ENCODE results near the gene NUDT16L1. TPM values are rescaled to one million over a fixed set of nuclear protein-coding genes. Genes with fewer than 3 reads are reported as not detected.

NUDT16L1 gene
- polyA plus RNA-seq, 1 donor (not counting 4 experiments of a cell fraction or from before 2014, with no cell fraction given) = 23.0 TPM

DNA sequence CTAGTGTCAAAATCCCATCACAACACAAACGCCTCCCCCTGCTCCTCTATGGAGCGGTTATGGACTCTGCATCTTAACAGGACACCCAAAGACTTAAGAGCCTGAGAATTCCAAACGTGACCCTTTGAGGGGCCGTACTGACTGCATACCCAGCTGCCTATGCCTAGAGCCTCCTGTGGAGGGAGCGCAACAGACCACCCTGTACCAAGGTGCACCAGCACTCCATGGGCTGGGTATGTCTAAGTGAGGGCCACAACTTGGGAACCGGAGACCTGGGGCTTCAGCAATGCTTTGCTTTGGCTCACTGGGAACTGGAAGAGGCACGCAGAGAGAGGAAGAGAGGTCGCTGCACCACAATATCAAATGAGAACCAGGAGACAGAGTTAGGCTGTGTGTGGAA lies 35.3 kb downstream of the NUDT16L1 start:
- no peak for DNase-seq (ENCODE audit: low read depth, low spot score)
- Histone ChIP-seq H3K4me2 (ENCODE audit: control insufficient read depth, extremely low read depth, insufficient read depth, low read depth, low read length) (no peak overlapping the region), H2AFZ (ENCODE audit: control insufficient read depth, low read length) (no peak overlapping the region), H3K27ac (ENCODE audit: control insufficient read depth, insufficient read depth, low read length) (no peak overlapping the region), H3K9me1 (ENCODE audit: control insufficient read depth, extremely low read depth, insufficient read depth, low read length) (no peaks in the 10 kb centered on the region), H3K79me2 (ENCODE audit: control insufficient read depth, insufficient read depth, low read length) (peaks cover 28% of the 10 kb centered on the region), H3K36me3 (ENCODE audit: control insufficient read depth in 2 of 2, extremely low read depth in 1 of 2, insufficient read depth in 2 of 2, low read length in 2 of 2) (peaks cover 25 to 30% of the 10 kb centered on the region in 2 experiments), H3K9me3 (ENCODE audit: control insufficient read depth, low read depth, low read length) (no peaks in the 10 kb centered on the region), H3K9ac (ENCODE audit: control insufficient read depth, extremely low read depth, insufficient read depth, low read length) (no peak overlapping the region), H3K4me1 (ENCODE audit: control insufficient read depth, extremely low read depth, insufficient read depth, low read length) (no peaks in the 10 kb centered on the region), H3K27me3 (ENCODE audit: control insufficient read depth, extremely low read depth, insufficient read depth, low read length) (no peaks in the 10 kb centered on the region), H3K4me3 (ENCODE audit: control insufficient read depth in 2 of 3, extremely low read depth in 1 of 3, insufficient read depth in 2 of 3, low read depth in 1 of 3, low read length in 3 of 3) (no peak overlapping the region), H4K20me1 (ENCODE audit: control insufficient read depth, extremely low read depth, insufficient read depth, low read length) (no peaks in the 10 kb centered on the region)
- dilution Hi-C loops (cut with MboI; ENCODE audit: extremely low pct_ligation_motif_present, low sequenced_read_pairs) = no loop called here
- no peak for FAIRE-seq
- TF ChIP-seq EZH2 (IDR thresholded peaks at IDR 0.05; ENCODE audit: low read length) = no peak
- TF ChIP-seq, protein P1, sequence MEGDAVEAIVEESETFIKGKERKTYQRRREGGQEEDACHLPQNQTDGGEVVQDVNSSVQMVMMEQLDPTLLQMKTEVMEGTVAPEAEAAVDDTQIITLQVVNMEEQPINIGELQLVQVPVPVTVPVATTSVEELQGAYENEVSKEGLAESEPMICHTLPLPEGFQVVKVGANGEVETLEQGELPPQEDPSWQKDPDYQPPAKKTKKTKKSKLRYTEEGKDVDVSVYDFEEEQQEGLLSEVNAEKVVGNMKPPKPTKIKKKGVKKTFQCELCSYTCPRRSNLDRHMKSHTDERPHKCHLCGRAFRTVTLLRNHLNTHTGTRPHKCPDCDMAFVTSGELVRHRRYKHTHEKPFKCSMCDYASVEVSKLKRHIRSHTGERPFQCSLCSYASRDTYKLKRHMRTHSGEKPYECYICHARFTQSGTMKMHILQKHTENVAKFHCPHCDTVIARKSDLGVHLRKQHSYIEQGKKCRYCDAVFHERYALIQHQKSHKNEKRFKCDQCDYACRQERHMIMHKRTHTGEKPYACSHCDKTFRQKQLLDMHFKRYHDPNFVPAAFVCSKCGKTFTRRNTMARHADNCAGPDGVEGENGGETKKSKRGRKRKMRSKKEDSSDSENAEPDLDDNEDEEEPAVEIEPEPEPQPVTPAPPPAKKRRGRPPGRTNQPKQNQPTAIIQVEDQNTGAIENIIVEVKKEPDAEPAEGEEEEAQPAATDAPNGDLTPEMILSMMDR (optimal IDR thresholded peaks at IDR 0.05 in 1 of 3, IDR thresholded peaks at IDR 0.05 in 1 of 3, conservative IDR thresholded peaks at IDR 0.05 in 1 of 3; ENCODE audit: extremely low read depth in 1 of 3, insufficient read depth in 2 of 3, low read length in 3 of 3) = no peak

DNA sequence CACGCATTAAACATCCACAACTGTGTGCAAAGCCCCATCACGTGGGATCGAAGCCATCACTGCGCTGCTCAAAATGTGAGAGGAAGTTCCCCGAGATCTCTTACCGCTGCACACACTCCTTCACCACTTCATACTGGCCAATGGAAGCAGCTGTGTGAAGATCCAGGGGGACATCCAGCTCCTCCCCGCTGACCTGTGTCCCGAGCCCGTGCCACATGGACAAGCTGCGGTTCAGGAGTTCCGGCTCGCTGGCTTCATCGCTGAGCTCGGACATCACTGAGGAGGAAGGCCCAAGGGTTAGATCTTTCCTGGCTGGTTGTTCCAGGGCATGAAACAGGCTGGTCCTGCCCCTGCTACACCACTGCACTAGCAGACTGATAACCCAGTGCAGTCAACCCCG lies 36.5 kb downstream of the NUDT16L1 start:
- H3K36me3 ChIP-seq (ENCODE audit: control insufficient read depth in 2 of 2, extremely low read depth in 1 of 2, insufficient read depth in 2 of 2, low read length in 2 of 2) = peaks cover 22 to 25% of the 10 kb centered on the region in 2 experiments
- H3K27me3 ChIP-seq (ENCODE audit: control insufficient read depth, extremely low read depth, insufficient read depth, low read length) = no peaks in the 10 kb centered on the region
- dilution Hi-C loops (cut with MboI; ENCODE audit: extremely low pct_ligation_motif_present, low sequenced_read_pairs) = no loop called here
- FAIRE-seq (no peak), DNase-seq (ENCODE audit: low read depth, low spot score) (no peak)
- H3K4me3 ChIP-seq (ENCODE audit: control insufficient read depth in 2 of 3, extremely low read depth in 1 of 3, insufficient read depth in 2 of 3, low read depth in 1 of 3, low read length in 3 of 3) = no peak overlapping the region
- no peaks in the 10 kb centered on the region for H3K9me1 ChIP-seq (ENCODE audit: control insufficient read depth, extremely low read depth, insufficient read depth, low read length)
- H3K4me2 ChIP-seq (ENCODE audit: control insufficient read depth, extremely low read depth, insufficient read depth, low read depth, low read length) = no peak overlapping the region
- H3K27ac ChIP-seq (ENCODE audit: control insufficient read depth, insufficient read depth, low read length) = no peak overlapping the region
- H3K79me2 ChIP-seq (ENCODE audit: control insufficient read depth, insufficient read depth, low read length) = peaks cover 31% of the 10 kb centered on the region
- no peak overlapping the region for H2AFZ ChIP-seq (ENCODE audit: control insufficient read depth, low read length)
- H3K9ac ChIP-seq (ENCODE audit: control insufficient read depth, extremely low read depth, insufficient read depth, low read length) = no peak overlapping the region
- TF ChIP-seq, protein P1 (optimal IDR thresholded peaks at IDR 0.05 in 1 of 3, IDR thresholded peaks at IDR 0.05 in 1 of 3, conservative IDR thresholded peaks at IDR 0.05 in 1 of 3; ENCODE audit: extremely low read depth in 1 of 3, insufficient read depth in 2 of 3, low read length in 3 of 3) = no peak
- no peak for TF ChIP-seq EZH2 (IDR thresholded peaks at IDR 0.05; ENCODE audit: low read length)
- H3K4me1 ChIP-seq (ENCODE audit: control insufficient read depth, extremely low read depth, insufficient read depth, low read length) = peaks cover under 1% of the 10 kb centered on the region
- H3K9me3 ChIP-seq (ENCODE audit: control insufficient read depth, low read depth, low read length) = no peaks in the 10 kb centered on the region
- no peaks in the 10 kb centered on the region for H4K20me1 ChIP-seq (ENCODE audit: control insufficient read depth, extremely low read depth, insufficient read depth, low read length)
